DOHH2 (cell line): ENCODE data around the gene ARFRP1.

ENCODE experiments used
- H3F3A ChIP-seq: fragments of 200-600 bp; sonication (generic), shearing (Covaris generic); 2 replicates; pipeline ENCODE4 v1.6.0; 2016; ENCODE audit warnings: antibody characterized with exemption, mild to moderate bottlenecking; ENCODE audit not compliant: control insufficient read depth, insufficient read depth
- H3K27ac ChIP-seq: fragments of 200-600 bp; sonication (generic); 2 replicates; pipeline ENCODE4 v1.5.1; 2014; ENCODE audit warnings: low read depth, mild to moderate bottlenecking, low read length, moderate library complexity
- H3K27me3 ChIP-seq: fragments of 200-600 bp; sonication (generic); 2 replicates; pipeline ENCODE4 v1.6.1; 2014; ENCODE audit warnings: mild to moderate bottlenecking, low read length, mixed read lengths; ENCODE audit not compliant: control insufficient read depth
- H3K36me3 ChIP-seq: fragments of 200-600 bp; sonication (generic); 2 replicates; pipeline ENCODE4 v1.6.1; 2014; ENCODE audit warnings: mild to moderate bottlenecking, low read length, moderate library complexity, mixed read lengths; ENCODE audit not compliant: control insufficient read depth
- H3K4me1 ChIP-seq: fragments of 200-600 bp; sonication (generic); 2 replicates; pipeline ENCODE4 v1.6.1; 2014; ENCODE audit warnings: mild to moderate bottlenecking, low read length, mixed read lengths; ENCODE audit not compliant: control insufficient read depth
- H3K4me2 ChIP-seq: fragments of 200-600 bp; sonication (generic); 2 replicates; pipeline ENCODE4 v1.6.0; 2014; ENCODE audit warnings: mild to moderate bottlenecking, low read length, moderate library complexity
- H3K4me3 ChIP-seq: fragments of 200-600 bp; sonication (generic); 2 replicates; pipeline ENCODE4 v1.5.1; 2014; ENCODE audit warnings: mild to moderate bottlenecking, low read length, mixed read lengths
- H3K79me2 ChIP-seq: fragments of 200-600 bp; sonication (generic); 2 replicates; pipeline ENCODE4 v1.6.1; 2014; ENCODE audit warnings: mild to moderate bottlenecking, low read length, mixed read lengths; ENCODE audit not compliant: control insufficient read depth
- H3K9me2 ChIP-seq: fragments of 200-600 bp; sonication (generic); replicated peaks from 2 replicates; pipeline ENCODE4 v1.6.1; 2014; ENCODE audit warnings: mild to moderate bottlenecking, low read length, mixed read lengths; ENCODE audit not compliant: control insufficient read depth
- H3K9me3 ChIP-seq: fragments of 200-600 bp; sonication (generic); 2 replicates; pipeline ENCODE4 v1.6.1; 2014; ENCODE audit warnings: antibody characterized with exemption, low read length, mixed read lengths; ENCODE audit not compliant: control insufficient read depth, insufficient read depth
- H4K20me1 ChIP-seq: fragments of 200-600 bp; sonication (generic); 2 replicates; pipeline ENCODE4 v1.6.0; 2014; ENCODE audit warnings: low read depth, mild to moderate bottlenecking, antibody characterized with exemption, low read length, moderate library complexity; ENCODE audit not compliant: control insufficient read depth, insufficient read depth
- EZH2phosphoT487 ChIP-seq: fragments of 200-600 bp; sonication (generic); IDR thresholded peaks from 2 replicates; pipeline ENCODE4 v1.6.1; 2017; ENCODE audit warnings: borderline replicate concordance, mild to moderate bottlenecking, antibody characterized with exemption, low read length, moderate library complexity, mixed read lengths
- TF ChIP-seq, protein P1 (sequence below): fragments of 200-600 bp; sonication (generic); IDR thresholded peaks from one replicate; pipeline ENCODE4 v1.5.1; 2014; ENCODE audit warnings: antibody characterized with exemption, mild to moderate bottlenecking, low read depth, low read length; ENCODE audit not compliant: poor library complexity, severe bottlenecking

Gene ARFRP1

GRCh38 chr20:63658749-63659187 lies 49.0 kb downstream of the ARFRP1 start:
- TF ChIP-seq, protein P1, sequence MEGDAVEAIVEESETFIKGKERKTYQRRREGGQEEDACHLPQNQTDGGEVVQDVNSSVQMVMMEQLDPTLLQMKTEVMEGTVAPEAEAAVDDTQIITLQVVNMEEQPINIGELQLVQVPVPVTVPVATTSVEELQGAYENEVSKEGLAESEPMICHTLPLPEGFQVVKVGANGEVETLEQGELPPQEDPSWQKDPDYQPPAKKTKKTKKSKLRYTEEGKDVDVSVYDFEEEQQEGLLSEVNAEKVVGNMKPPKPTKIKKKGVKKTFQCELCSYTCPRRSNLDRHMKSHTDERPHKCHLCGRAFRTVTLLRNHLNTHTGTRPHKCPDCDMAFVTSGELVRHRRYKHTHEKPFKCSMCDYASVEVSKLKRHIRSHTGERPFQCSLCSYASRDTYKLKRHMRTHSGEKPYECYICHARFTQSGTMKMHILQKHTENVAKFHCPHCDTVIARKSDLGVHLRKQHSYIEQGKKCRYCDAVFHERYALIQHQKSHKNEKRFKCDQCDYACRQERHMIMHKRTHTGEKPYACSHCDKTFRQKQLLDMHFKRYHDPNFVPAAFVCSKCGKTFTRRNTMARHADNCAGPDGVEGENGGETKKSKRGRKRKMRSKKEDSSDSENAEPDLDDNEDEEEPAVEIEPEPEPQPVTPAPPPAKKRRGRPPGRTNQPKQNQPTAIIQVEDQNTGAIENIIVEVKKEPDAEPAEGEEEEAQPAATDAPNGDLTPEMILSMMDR = no peak
- no peak for TF ChIP-seq EZH2phosphoT487
- no peaks in the 10 kb centered on the region for H3K27me3 ChIP-seq
- H3K4me1 ChIP-seq = peaks cover 29% of the 10 kb centered on the region

DNA sequence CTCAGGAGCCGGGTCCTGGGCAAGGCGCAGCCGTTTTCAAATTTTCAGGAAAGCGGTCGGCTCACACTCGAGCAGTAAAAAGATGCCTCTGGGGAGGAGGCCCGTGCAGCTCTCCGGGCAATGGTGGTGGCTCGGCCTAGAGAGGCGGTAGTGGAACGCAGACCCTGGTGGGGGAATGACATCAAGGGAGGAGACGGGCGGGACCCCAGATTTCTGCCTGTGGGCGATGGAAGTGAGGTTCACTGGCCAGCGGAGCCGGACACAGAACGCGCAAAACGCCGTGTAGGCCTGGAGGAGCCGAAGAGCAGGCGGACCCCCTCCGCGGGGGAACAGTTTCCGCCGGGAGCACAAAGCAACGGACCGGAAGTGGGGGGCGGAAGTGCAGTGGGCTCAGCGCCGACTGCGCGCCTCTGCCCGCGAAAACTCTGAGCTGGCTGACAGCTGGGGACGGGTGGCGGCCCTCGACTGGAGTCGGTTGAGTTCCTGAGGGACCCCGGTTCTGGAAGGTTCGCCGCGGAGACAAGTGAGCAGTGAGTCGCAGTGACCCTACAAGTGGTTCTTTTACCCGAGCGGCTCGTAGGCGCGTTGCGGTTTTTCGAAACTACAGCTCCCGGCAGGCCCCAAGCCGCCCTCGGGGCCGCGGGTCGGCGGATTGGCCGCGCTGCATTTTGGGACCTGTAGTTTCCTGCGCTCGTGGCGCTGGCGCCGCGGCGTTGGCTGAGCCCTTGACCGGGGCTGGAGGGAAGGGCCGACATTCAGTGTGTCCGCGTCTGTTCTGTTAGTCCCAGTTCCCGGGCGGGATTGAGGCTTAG lies 49.6 kb downstream of the ARFRP1 start, which contains the start of gene RTEL1:
RTEL1 (plus strand) TSS at position 376 of the 812 bp plus-strand sequence. CDS start 1,091 bp downstream, outside the sequence.
- no peaks in the 10 kb centered on the region; the same call in 1 of the 2 replicates for H3K27me3 ChIP-seq
- H3K9me2 ChIP-seq = no peaks in the 10 kb centered on the region
- H3F3A ChIP-seq = no peaks in the 10 kb centered on the region
- H4K20me1 ChIP-seq = peaks cover 8% of the 10 kb centered on the region; the same call in 1 of the 2 replicates
- peaks cover 32% of the 10 kb centered on the region for H3K4me1 ChIP-seq
- peak within 1 kb of the TSS; percentile 94 for H3K4me3 ChIP-seq
- peak within 1 kb of the TSS; percentile 52 for H3K27ac ChIP-seq
- H3K9me3 ChIP-seq = no peaks in the 10 kb centered on the region
- H3K4me2 ChIP-seq = peak within 1 kb of the TSS; percentile 84
- peaks cover 23% of the 10 kb centered on the region for H3K36me3 ChIP-seq
- TF ChIP-seq EZH2phosphoT487 = no peak
- TF ChIP-seq, protein P1 = no peak
- peaks cover 23% of the 10 kb centered on the region for H3K79me2 ChIP-seq

More at GRCh38 chr20:63658749-63659187, 49.0 kb downstream of the ARFRP1 start:
- Histone ChIP-seq H3K9me2 (no peaks in the 10 kb centered on the region), H3K36me3 (peaks cover 30% of the 10 kb centered on the region), H3K9me3 (no peaks in the 10 kb centered on the region), H3K79me2 (peaks cover 23% of the 10 kb centered on the region), H3K27ac (no peak overlapping the region), H3K4me3 (peak overlapping the region; percentile 94), H3K4me2 (peak overlapping the region; percentile 84), H3F3A (no peaks in the 10 kb centered on the region), H4K20me1 (peaks cover 8% of the 10 kb centered on the region; the same call in 1 of the 2 replicates)

DNA sequence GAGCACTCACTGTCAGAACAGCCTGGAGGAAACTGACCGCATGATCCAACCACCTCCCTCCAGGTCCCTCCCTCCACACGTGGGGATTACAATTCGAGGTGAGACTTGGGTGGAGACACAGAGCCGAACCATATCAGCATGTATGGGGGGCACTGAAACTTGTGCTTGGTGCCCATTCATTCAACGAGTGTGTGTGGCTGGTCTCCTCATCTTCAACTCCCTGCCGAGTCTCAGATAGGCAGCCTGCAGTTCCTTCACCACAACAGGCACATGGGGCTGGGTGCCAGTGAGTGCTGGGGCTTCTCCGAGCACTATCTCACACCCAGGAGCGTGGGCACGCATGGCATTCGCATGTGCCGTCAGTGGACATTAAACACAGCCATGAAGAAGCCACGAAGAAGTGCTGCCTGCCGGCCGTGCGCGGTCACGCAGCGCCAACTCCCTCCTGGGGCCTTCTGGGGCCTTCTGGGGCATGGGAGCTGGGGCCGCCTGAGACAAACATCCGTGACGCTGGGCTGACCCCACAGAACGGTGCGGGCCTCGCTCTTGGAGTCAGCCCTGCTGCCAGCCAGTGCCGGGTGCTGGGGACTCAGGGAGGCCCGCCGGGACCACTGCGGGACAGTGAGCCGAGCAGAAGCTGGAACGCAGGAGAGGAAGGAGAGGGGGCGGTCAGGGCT lies 50.4 kb downstream of the ARFRP1 start:
- H4K20me1 ChIP-seq = peaks cover 8% of the 10 kb centered on the region; the same call in 1 of the 2 replicates
- H3K79me2 ChIP-seq = peaks cover 23% of the 10 kb centered on the region
- peaks cover 17% of the 10 kb centered on the region for H3K36me3 ChIP-seq
- peaks cover 36% of the 10 kb centered on the region for H3K4me1 ChIP-seq
- TF ChIP-seq, protein P1 = no peak
- TF ChIP-seq EZH2phosphoT487 = no peak
- peaks cover 4% of the 10 kb centered on the region for H3K27me3 ChIP-seq
- peak overlapping the region; percentile 84 for H3K4me2 ChIP-seq
- no peaks in the 10 kb centered on the region for H3K9me2 ChIP-seq
- no peaks in the 10 kb centered on the region for H3K9me3 ChIP-seq
- H3F3A ChIP-seq = no peaks in the 10 kb centered on the region
- H3K27ac ChIP-seq = peak overlapping the region; percentile 52; the same call in 1 of the 2 replicates
- peak overlapping the region; percentile 94 for H3K4me3 ChIP-seq
